C4-2B (cell line): ENCODE data around the gene FAM117A.

Source experiments
- CTCF ChIP-seq: fragments of 450-650 bp; conservative IDR thresholded peaks from 2 replicates; pipeline ENCODE4 v1.5.1; 2017; ENCODE audit warnings: mild to moderate bottlenecking
- ZFX ChIP-seq: fragments of 450-650 bp; IDR thresholded peaks from 2 replicates; pipeline ENCODE4 v1.6.1; 2017

GRCh38 chr17:49670641-49671040 is 93.3 kb downstream of the FAM117A start:
- TF ChIP-seq CTCF (no peak), ZFX (no peak)
